LNCAP (cell line): ENCODE results near the gene OSBPL8.

ENCODE experiments used
- TF ChIP-seq, protein P1 (sequence below): fragments of 450-650 bp; IDR thresholded peaks from 2 replicates; pipeline ENCODE4 v1.5.1; 2017; ENCODE audit warnings: mild to moderate bottlenecking

Gene OSBPL8

DNA sequence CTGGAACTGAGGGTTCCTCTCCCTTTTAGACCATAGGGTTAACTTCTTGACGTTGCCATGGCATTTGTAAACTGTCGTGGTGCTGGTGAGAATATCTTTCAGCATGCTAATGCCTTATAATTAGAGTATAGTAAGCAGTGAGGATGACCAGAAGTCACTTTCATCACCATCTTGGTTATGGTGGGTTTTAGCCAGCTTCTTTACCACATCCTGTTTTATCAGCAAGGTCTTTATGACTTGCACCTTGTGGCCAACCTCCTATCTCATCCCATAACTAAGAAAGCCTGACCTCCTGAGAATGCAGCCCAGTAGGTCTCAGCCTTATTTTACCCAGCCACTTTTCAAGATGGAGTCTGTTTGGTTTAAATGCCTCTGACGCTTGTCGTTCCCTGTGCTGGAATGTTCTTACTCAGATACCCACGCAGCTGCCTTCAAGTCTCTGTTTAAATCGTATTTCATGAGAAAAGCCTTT is 255.5 kb downstream of the OSBPL8 start:
- TF ChIP-seq, protein P1, sequence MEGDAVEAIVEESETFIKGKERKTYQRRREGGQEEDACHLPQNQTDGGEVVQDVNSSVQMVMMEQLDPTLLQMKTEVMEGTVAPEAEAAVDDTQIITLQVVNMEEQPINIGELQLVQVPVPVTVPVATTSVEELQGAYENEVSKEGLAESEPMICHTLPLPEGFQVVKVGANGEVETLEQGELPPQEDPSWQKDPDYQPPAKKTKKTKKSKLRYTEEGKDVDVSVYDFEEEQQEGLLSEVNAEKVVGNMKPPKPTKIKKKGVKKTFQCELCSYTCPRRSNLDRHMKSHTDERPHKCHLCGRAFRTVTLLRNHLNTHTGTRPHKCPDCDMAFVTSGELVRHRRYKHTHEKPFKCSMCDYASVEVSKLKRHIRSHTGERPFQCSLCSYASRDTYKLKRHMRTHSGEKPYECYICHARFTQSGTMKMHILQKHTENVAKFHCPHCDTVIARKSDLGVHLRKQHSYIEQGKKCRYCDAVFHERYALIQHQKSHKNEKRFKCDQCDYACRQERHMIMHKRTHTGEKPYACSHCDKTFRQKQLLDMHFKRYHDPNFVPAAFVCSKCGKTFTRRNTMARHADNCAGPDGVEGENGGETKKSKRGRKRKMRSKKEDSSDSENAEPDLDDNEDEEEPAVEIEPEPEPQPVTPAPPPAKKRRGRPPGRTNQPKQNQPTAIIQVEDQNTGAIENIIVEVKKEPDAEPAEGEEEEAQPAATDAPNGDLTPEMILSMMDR = no peak

DNA sequence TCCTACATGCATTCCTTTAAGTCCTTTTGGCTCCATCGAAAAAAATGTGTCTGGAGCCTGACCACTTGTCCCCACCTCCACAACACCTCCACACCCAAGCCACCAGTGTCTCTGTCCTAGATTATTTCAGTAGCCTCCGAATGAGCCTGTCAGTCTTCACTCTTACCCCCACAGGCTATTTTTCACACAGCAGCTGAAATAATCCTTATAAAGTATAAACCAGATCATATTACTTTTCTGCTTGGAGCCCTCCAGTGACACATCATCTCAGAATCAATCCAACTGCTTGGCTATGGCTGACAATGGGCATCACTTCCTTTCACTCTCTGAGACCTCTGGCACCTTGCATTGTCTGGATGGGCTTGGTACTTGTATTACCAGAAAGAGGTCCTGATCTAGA is 256.2 kb downstream of the OSBPL8 start:
- TF ChIP-seq, protein P1 = no peak
